ENCODE measurements around the gene ZNF662. TPM values are rescaled to one million over a fixed set of nuclear protein-coding genes. Genes with fewer than 3 reads are reported as not detected.

Gene ZNF662
- total RNA-seq, 1 donor from 2014 or later: not detected

DNA sequence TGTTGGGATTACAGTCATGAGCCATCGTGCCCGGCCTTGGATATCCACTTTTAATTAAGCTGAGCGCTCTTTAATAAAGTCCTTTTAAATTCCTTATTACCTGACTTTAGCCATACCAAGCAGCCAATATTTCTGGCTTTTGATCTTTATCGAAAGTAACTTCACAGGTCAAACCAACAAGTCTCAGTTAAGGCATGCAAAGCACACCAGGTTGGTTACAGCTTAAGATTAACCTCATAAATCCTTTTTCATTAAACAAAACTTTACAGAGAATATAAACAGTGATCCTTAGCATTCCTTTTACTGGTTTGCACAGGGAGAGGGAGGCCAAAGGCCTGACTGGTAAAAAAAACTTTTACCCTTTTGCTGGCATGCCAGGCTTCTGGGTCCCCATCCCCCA is 17.7 kb downstream of the ZNF662 start:
- no peak overlapping the region for H3K4me2 ChIP-seq
- no peak overlapping the region for H3K4me3 ChIP-seq
- H3K4me1 Mint-ChIP-seq: no peaks in the 10 kb centered on the region
- H3K4me1 ChIP-seq: no peaks in the 10 kb centered on the region
- H3K4me3 Mint-ChIP-seq: no peak overlapping the region
- peaks cover 2% of the 10 kb centered on the region for H3K27me3 Mint-ChIP-seq (ENCODE audit: insufficient read depth, low read depth)
- peaks cover 2% of the 10 kb centered on the region for H3K9me3 Mint-ChIP-seq
- H4K20me1 ChIP-seq (ENCODE audit: low read depth): no peaks in the 10 kb centered on the region
- peaks cover 6% of the 10 kb centered on the region for H3K9me3 ChIP-seq (ENCODE audit: low read depth)
- H3K9ac ChIP-seq: no peak overlapping the region
- H3K36me3 ChIP-seq: no peaks in the 10 kb centered on the region
- no peak overlapping the region for H3K27ac ChIP-seq
- H3K36me3 Mint-ChIP-seq: no peaks in the 10 kb centered on the region
- no peaks in the 10 kb centered on the region for H3K27me3 ChIP-seq
- no peak overlapping the region for H3K27ac Mint-ChIP-seq
- no peaks in the 10 kb centered on the region for H3K79me2 ChIP-seq (ENCODE audit: low read depth)
- TF ChIP-seq, protein P1, sequence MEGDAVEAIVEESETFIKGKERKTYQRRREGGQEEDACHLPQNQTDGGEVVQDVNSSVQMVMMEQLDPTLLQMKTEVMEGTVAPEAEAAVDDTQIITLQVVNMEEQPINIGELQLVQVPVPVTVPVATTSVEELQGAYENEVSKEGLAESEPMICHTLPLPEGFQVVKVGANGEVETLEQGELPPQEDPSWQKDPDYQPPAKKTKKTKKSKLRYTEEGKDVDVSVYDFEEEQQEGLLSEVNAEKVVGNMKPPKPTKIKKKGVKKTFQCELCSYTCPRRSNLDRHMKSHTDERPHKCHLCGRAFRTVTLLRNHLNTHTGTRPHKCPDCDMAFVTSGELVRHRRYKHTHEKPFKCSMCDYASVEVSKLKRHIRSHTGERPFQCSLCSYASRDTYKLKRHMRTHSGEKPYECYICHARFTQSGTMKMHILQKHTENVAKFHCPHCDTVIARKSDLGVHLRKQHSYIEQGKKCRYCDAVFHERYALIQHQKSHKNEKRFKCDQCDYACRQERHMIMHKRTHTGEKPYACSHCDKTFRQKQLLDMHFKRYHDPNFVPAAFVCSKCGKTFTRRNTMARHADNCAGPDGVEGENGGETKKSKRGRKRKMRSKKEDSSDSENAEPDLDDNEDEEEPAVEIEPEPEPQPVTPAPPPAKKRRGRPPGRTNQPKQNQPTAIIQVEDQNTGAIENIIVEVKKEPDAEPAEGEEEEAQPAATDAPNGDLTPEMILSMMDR (IDR thresholded peaks at IDR 0.05): no peak
- no peaks in the 10 kb centered on the region for H3F3A ChIP-seq (ENCODE audit: low read depth)
- H2AFZ ChIP-seq (replicated peaks): no peak overlapping the region
- DNase-seq (ENCODE audit: low spot score): no peak

DNA sequence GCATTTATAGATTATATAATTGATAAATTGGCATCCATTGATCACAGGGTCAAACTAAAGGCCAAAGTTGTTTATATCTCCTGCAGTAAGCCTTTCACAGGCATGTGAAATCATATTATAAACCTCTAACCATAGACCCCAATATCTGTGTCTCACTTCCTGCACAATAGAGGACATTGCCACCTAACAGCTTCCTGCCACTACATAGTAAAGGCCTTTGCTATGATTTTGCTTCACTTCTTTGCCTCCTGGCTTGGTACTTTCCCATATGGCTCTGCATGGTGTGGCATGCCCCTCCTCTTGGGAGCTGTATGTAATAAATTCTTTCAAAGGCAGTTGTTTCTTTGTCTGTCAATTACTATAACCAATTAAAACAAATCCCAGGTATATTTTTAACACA is 20.4 kb downstream of the ZNF662 start:
- H3K4me3 ChIP-seq: no peak overlapping the region
- no peaks in the 10 kb centered on the region for H3K4me1 ChIP-seq
- Mint-ChIP-seq H3K4me3 (no peak overlapping the region), H3K36me3 (no peaks in the 10 kb centered on the region), H3K27me3 (ENCODE audit: insufficient read depth, low read depth) (peaks cover 2% of the 10 kb centered on the region), H3K27ac (no peak overlapping the region), H3K4me1 (no peaks in the 10 kb centered on the region), H3K9me3 (peaks cover 2% of the 10 kb centered on the region)
- H4K20me1 ChIP-seq (ENCODE audit: low read depth): no peaks in the 10 kb centered on the region
- H3K9me3 ChIP-seq (ENCODE audit: low read depth): peaks cover 6% of the 10 kb centered on the region
- no peak overlapping the region for H3K9ac ChIP-seq
- H2AFZ ChIP-seq (replicated peaks): no peak overlapping the region
- no peak for DNase-seq (ENCODE audit: low spot score)
- no peak for TF ChIP-seq EZH2 (IDR thresholded peaks at IDR 0.05)
- no peak for TF ChIP-seq EZH2phosphoT487 (IDR thresholded peaks at IDR 0.05)
- TF ChIP-seq, protein P1 (IDR thresholded peaks at IDR 0.05): no peak
- H3K27ac ChIP-seq: no peak overlapping the region
- H3K36me3 ChIP-seq: no peaks in the 10 kb centered on the region
- H3K4me2 ChIP-seq: no peak overlapping the region
- H3K27me3 ChIP-seq: no peaks in the 10 kb centered on the region
- no peaks in the 10 kb centered on the region for H3K79me2 ChIP-seq (ENCODE audit: low read depth)
- H3F3A ChIP-seq (ENCODE audit: low read depth): no peaks in the 10 kb centered on the region

DNA sequence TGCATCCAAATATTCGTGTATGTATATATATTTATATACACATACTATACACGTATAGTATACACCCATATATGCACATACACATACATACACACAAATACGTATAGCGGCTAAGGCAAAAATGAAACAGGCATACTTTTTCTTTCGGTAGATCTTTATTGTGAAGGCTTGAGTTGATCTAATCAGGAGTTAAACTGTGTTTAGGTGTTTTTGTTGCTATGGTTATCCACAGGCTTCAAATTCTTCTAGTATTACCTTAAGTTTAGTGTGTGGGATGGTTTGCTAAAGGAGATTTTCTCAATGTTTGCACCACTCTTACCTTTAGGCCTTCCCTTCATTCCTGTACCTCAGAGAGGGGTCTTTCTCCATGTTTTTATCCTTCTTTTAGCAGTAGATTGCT is 28.2 kb downstream of the ZNF662 start:
- Histone ChIP-seq H3K4me2 (no peak overlapping the region), H3K36me3 (no peaks in the 10 kb centered on the region), H3K79me2 (ENCODE audit: low read depth) (no peaks in the 10 kb centered on the region), H3K9ac (no peak overlapping the region), H3K4me3 (no peak overlapping the region), H3K9me3 (ENCODE audit: low read depth) (no peaks in the 10 kb centered on the region), H3K27me3 (no peaks in the 10 kb centered on the region), H3K27ac (no peak overlapping the region), H4K20me1 (ENCODE audit: low read depth) (no peaks in the 10 kb centered on the region), H3F3A (ENCODE audit: low read depth) (no peaks in the 10 kb centered on the region), H2AFZ (replicated peaks) (no peak overlapping the region), H3K4me1 (peaks cover 16% of the 10 kb centered on the region)
- H3K27me3 Mint-ChIP-seq (ENCODE audit: insufficient read depth, low read depth): peaks cover 2% of the 10 kb centered on the region
- peaks cover 3% of the 10 kb centered on the region for H3K4me1 Mint-ChIP-seq
- TF ChIP-seq, protein P1 (IDR thresholded peaks at IDR 0.05): no peak
- no peak for TF ChIP-seq EZH2 (IDR thresholded peaks at IDR 0.05)
- no peak for TF ChIP-seq EZH2phosphoT487 (IDR thresholded peaks at IDR 0.05)
- no peak overlapping the region for H3K4me3 Mint-ChIP-seq
- H3K27ac Mint-ChIP-seq: no peak overlapping the region
- no peaks in the 10 kb centered on the region for H3K36me3 Mint-ChIP-seq
- no peak for DNase-seq (ENCODE audit: low spot score)
- H3K9me3 Mint-ChIP-seq: no peaks in the 10 kb centered on the region

DNA sequence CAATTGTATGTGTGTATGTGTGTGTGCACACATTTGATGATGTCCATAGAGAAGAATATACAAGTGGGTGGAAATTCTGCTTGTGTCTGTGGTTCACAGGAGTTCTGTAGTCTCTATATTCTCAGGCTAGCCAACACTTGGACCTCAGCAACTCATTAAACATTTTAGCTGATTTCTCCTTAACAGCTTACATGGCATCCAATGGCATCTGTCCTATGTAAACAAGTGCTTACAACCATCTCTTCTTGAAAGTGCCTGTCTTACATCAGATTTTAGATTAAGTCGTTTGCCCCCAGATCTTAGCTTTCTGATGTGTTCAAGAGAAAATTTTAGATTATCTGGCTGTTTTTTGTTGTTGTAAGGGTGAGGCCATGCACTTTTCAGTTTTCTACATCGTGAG is 29.0 kb downstream of the ZNF662 start:
- no peaks in the 10 kb centered on the region for H3K79me2 ChIP-seq (ENCODE audit: low read depth)
- H3K4me1 ChIP-seq: peaks cover 16% of the 10 kb centered on the region
- Mint-ChIP-seq H3K9me3 (no peaks in the 10 kb centered on the region), H3K27ac (no peak overlapping the region), H3K4me3 (no peak overlapping the region), H3K4me1 (peaks cover 3% of the 10 kb centered on the region), H3K27me3 (ENCODE audit: insufficient read depth, low read depth) (peaks cover 2% of the 10 kb centered on the region), H3K36me3 (no peaks in the 10 kb centered on the region)
- no peak overlapping the region for H3K27ac ChIP-seq
- H3K4me3 ChIP-seq: no peak overlapping the region
- H2AFZ ChIP-seq (replicated peaks): no peak overlapping the region
- H3K27me3 ChIP-seq: no peaks in the 10 kb centered on the region
- H3K4me2 ChIP-seq: no peak overlapping the region
- H3K36me3 ChIP-seq: no peaks in the 10 kb centered on the region
- TF ChIP-seq, protein P1 (IDR thresholded peaks at IDR 0.05): no peak
- TF ChIP-seq EZH2 (IDR thresholded peaks at IDR 0.05): no peak
- no peak for TF ChIP-seq EZH2phosphoT487 (IDR thresholded peaks at IDR 0.05)
- no peak overlapping the region for H3K9ac ChIP-seq
- H3K9me3 ChIP-seq (ENCODE audit: low read depth): no peaks in the 10 kb centered on the region
- no peaks in the 10 kb centered on the region for H3F3A ChIP-seq (ENCODE audit: low read depth)
- H4K20me1 ChIP-seq (ENCODE audit: low read depth): no peaks in the 10 kb centered on the region
- DNase-seq (ENCODE audit: low spot score): no peak
